Left lung (tissue), 10 donors: ENCODE data around the gene FAM89B. TPM values are rescaled to one million over a fixed set of nuclear protein-coding genes. Genes with fewer than 3 reads are reported as not detected.

Experiments
- ATAC-seq: fragments of 200-7000 bp; cut with Tn5 transposase; one replicate; pipeline ENCODE4 v1.9.1; 2020; ENCODE audit warnings: moderate library complexity
- DNase-seq, 4 donors: peaks; one replicate each; pipeline ENCODE4 v3.0.0-alpha.2; 2013 to 2020
- H3K27ac ChIP-seq, 2 donors: fragments of 200-600 bp; sonication (generic) in 1 of 2; one replicate each; pipeline versions ENCODE4 v1.5.0 to v1.8.0; 2020 to 2021
- H3K27me3 ChIP-seq, 2 donors: fragments of 200-600 bp; sonication (generic) in 1 of 2; one replicate each; pipeline versions ENCODE4 v1.5.0 to v1.8.0; 2020 to 2021
- H3K36me3 ChIP-seq, 2 donors: fragments of 200-600 bp; sonication (generic) in 1 of 2; one replicate each; pipeline versions ENCODE4 v1.5.0 to v1.8.0; 2020 to 2021
- H3K4me1 ChIP-seq, 2 donors: fragments of 200-600 bp; one replicate each; pipeline ENCODE4 v1.8.0; 2021
- H3K4me3 ChIP-seq, 2 donors: fragments of 200-600 bp; sonication (generic) in 1 of 2; one replicate each; pipeline versions ENCODE4 v1.5.0 to v1.8.0; 2020 to 2021; ENCODE audit warnings: mild to moderate bottlenecking in 1 of 2
- H3K9me3 ChIP-seq, 2 donors: fragments of 200-600 bp; sonication (generic) in 1 of 2; one replicate each; pipeline versions ENCODE4 v1.5.0 to v1.8.0; 2020 to 2021
- CTCF ChIP-seq, 2 donors: fragments of 200-600 bp; sonication (generic) in 1 of 2; IDR thresholded peaks; one replicate each; pipeline versions ENCODE4 v1.5.0 to v1.8.0; 2021; ENCODE audit warnings: antibody characterized with exemption in 2 of 2
- intact Hi-C, 2 donors: fragments of 100-400 bp; cut with DNase I; formaldehyde crosslinking; loops; one replicate each; pipeline versions ENCODE4 v1.11.2 to v1.14.2; 2022
- polyA plus RNA-seq, 6 donors: library from polyadenylated mRNA; unstranded; fragments of 120-200 nt; gene quantifications; one replicate each; pipeline ENCODE4 v1.2.1, GENCODE V29; 2013; ENCODE audit not compliant: insufficient read length in 6 of 6
- total RNA-seq, 2 donors: library from RNA; stranded (reverse); fragmentation: NEBNext Ultra II Directional; extraction: Animal tissue kit (Norgen Biotek cat#: 25700); gene quantifications; one replicate each; pipeline ENCODE4 v1.2.1, GENCODE V29; 2021
- donor health status: DM: no; HTN: yes; CAD: no.
- donor health status: DM: no; HTN: no; CAD: no.

FAM89B gene
- total and polyA plus RNA-seq, 8 donors: 20.7 to 57.5 (median 34.9) TPM

GRCh38 chr11:65615950-65616574 is 43.7 kb downstream of the FAM89B start:
- DNase-seq: no peak
- no peak for TF ChIP-seq CTCF (IDR thresholded peaks at IDR 0.05)
- Histone ChIP-seq H3K4me3 (peak overlapping the region; percentile 72 to 100), H3K9me3 (no peaks in the 10 kb centered on the region), H3K4me1 (peaks cover 31 to 44% of the 10 kb centered on the region in 2 donors), H3K36me3 (peaks cover 0 to 40% of the 10 kb centered on the region in 2 donors), H3K27ac (peak overlapping the region; percentile 72 to 84), H3K27me3 (no peaks in the 10 kb centered on the region)
- intact Hi-C loops: no loop called here
- ATAC-seq: no peak

- Histone ChIP-seq H3K9me3 (no peaks in the 10 kb centered on the region), H3K27ac (peak overlapping the region in 1 of 2 donors; percentile 84), H3K36me3 (peaks cover 0 to 46% of the 10 kb centered on the region in 2 donors), H3K4me3 (peak overlapping the region; percentile 72 to 100), H3K27me3 (no peaks in the 10 kb centered on the region), H3K4me1 (peaks cover 28 to 39% of the 10 kb centered on the region in 2 donors)
- ATAC-seq (no peak), DNase-seq (no peak)
- TF ChIP-seq CTCF (IDR thresholded peaks at IDR 0.05): no peak
- intact Hi-C loops: no loop called here
These were observed 44.2 kb downstream of the FAM89B start for GRCh38 chr11:65616575-65617001.

GRCh38 chr11:65617136-65617850 is 45.0 kb downstream of the FAM89B start:
- no peak for DNase-seq
- Histone ChIP-seq H3K4me1 (peaks cover 21 to 32% of the 10 kb centered on the region in 2 donors), H3K4me3 (peak overlapping the region in 1 of 2 donors; percentile 72), H3K9me3 (no peaks in the 10 kb centered on the region), H3K36me3 (peaks cover 0 to 53% of the 10 kb centered on the region in 2 donors), H3K27ac (no peak overlapping the region), H3K27me3 (no peaks in the 10 kb centered on the region)
- intact Hi-C loops: no loop called here
- TF ChIP-seq CTCF (IDR thresholded peaks at IDR 0.05): no peak
- ATAC-seq: no peak

- Histone ChIP-seq H3K4me1 (peaks cover 14 to 23% of the 10 kb centered on the region in 2 donors), H3K9me3 (no peaks in the 10 kb centered on the region), H3K36me3 (peaks cover 0 to 61% of the 10 kb centered on the region in 2 donors), H3K27ac (no peak overlapping the region), H3K27me3 (no peaks in the 10 kb centered on the region), H3K4me3 (no peak overlapping the region)
- intact Hi-C loops: no loop called here
- ATAC-seq (no peak), DNase-seq (peak in 1 of 4 donors; percentile 79)
- no peak for TF ChIP-seq CTCF (IDR thresholded peaks at IDR 0.05)
These were observed 45.8 kb downstream of the FAM89B start for GRCh38 chr11:65617990-65618751.

GRCh38 chr11:65618763-65619162 is 46.4 kb downstream of the FAM89B start:
- intact Hi-C loops: no loop called here
- Histone ChIP-seq H3K27ac (no peak overlapping the region), H3K36me3 (peaks cover 0 to 67% of the 10 kb centered on the region in 2 donors), H3K4me1 (peaks cover 11 to 21% of the 10 kb centered on the region in 2 donors), H3K27me3 (no peaks in the 10 kb centered on the region), H3K9me3 (no peaks in the 10 kb centered on the region), H3K4me3 (no peak overlapping the region)
- TF ChIP-seq CTCF (IDR thresholded peaks at IDR 0.05): no peak
- ATAC-seq: no peak
- peak in 1 of 4 donors; percentile 65 for DNase-seq
